IMR-90 (cell line): ENCODE data around the gene ABCD1. TPM values are rescaled to one million over a fixed set of nuclear protein-coding genes. Genes with fewer than 3 reads are reported as not detected.

ENCODE experiments used
- ATAC-seq: fragments of 200-7000 bp; cut with Tn5 transposase; 2 replicates; pipeline ENCODE4 v1.9.1; 2020; ENCODE audit warnings: low read depth, mild to moderate bottlenecking, moderate library complexity
- BruUV-seq: library from RNA; stranded (reverse); fragments of 400-500 nt; replicated peaks from 2 replicates; lab custom pipeline; 2021; lab: Mats Ljungman, UMichigan
- CTCF ChIA-PET: fragments of 300-600 bp; formaldehyde crosslinking; extraction: SDS; loops from one replicate; lab custom pipeline; 2021; ENCODE audit warnings: antibody characterized with exemption; lab: Yijun Ruan, JAX
- POLR2A ChIA-PET: fragments of 300-600 bp; sonication (Branson Sonifier 250); formaldehyde crosslinking; loops from one replicate; lab custom pipeline; 2022; ENCODE audit warnings: antibody characterized with exemption; ENCODE audit not compliant: unreplicated experiment; lab: Charles Lee
- DNase-seq: peaks from one replicate; pipeline ENCODE4 v3.0.0; 2013
- H2AFZ ChIP-seq: replicated peaks from 2 replicates; pipeline ENCODE3; 2013; ENCODE audit warnings: low read length, mild to moderate bottlenecking; ENCODE audit not compliant: poor library complexity
- H2AK5ac ChIP-seq: 2 replicates; pipeline ENCODE4 v1.6.1; 2013; ENCODE audit warnings: low read depth, low read length, inconsistent platforms
- H2AK9ac ChIP-seq: replicated peaks from 2 replicates; pipeline ENCODE3; 2013; ENCODE audit warnings: mild to moderate bottlenecking, low read depth, low read length, moderate library complexity; ENCODE audit not compliant: poor library complexity
- H2BK120ac ChIP-seq: 2 replicates; pipeline ENCODE4 v1.6.1; 2013; ENCODE audit warnings: low read depth, low read length, inconsistent platforms
- H2BK15ac ChIP-seq: 3 replicates; pipeline ENCODE4 v1.6.1; 2013; ENCODE audit warnings: low read depth, low read length, inconsistent platforms
- H2BK20ac ChIP-seq: 2 replicates; pipeline ENCODE4 v1.6.1; 2013; ENCODE audit warnings: low read depth, mild to moderate bottlenecking, inconsistent platforms, low read length, moderate library complexity
- H2BK5ac ChIP-seq: 2 replicates; pipeline ENCODE4 v1.6.1; 2013; ENCODE audit warnings: mild to moderate bottlenecking, low read depth, low read length, inconsistent platforms; ENCODE audit not compliant: poor library complexity, severe bottlenecking
- H3K14ac ChIP-seq: replicated peaks from 2 replicates; pipeline ENCODE4 v1.6.1; 2013; ENCODE audit warnings: low read depth, low read length, inconsistent platforms
- H3K18ac ChIP-seq: 2 replicates; pipeline ENCODE4 v1.6.1; 2013; ENCODE audit warnings: low read depth, low read length, control low read depth
- H3K23ac ChIP-seq: 2 replicates; pipeline ENCODE4 v1.6.1; 2013; ENCODE audit warnings: low read depth, low read length, inconsistent platforms
- H3K27ac ChIP-seq: 2 replicates; pipeline ENCODE4 v1.5.1; 2013; ENCODE audit warnings: mild to moderate bottlenecking, control low read depth, low read length; ENCODE audit not compliant: insufficient read depth
- H3K27me3 ChIP-seq: 2 replicates; pipeline ENCODE4 v1.6.1; 2013; ENCODE audit warnings: low read length; ENCODE audit not compliant: control insufficient read depth, insufficient read depth
- H3K36me3 ChIP-seq: 2 replicates; pipeline ENCODE4 v1.6.1; 2013; ENCODE audit warnings: low read length, mixed read lengths; ENCODE audit not compliant: control insufficient read depth, insufficient read depth
- H3K4ac ChIP-seq: 2 replicates; pipeline ENCODE4 v1.6.1; 2013; ENCODE audit warnings: low read depth, low read length, inconsistent platforms
- H3K4me1 ChIP-seq: 2 replicates; pipeline ENCODE4 v1.6.1; 2013; ENCODE audit warnings: low read length, mixed read lengths; ENCODE audit not compliant: control insufficient read depth, insufficient read depth
- H3K4me2 ChIP-seq: 2 replicates; pipeline ENCODE4 v1.6.1; 2013; ENCODE audit warnings: low read depth, mild to moderate bottlenecking, control low read depth, low read length, moderate library complexity
- H3K4me3 ChIP-seq: 2 replicates; pipeline ENCODE4 v1.5.1; 2013; ENCODE audit warnings: low read depth, mild to moderate bottlenecking, control low read depth, low read length, moderate library complexity; ENCODE audit not compliant: insufficient read depth
- H3K56ac ChIP-seq: 2 replicates; pipeline ENCODE4 v1.6.1; 2013; ENCODE audit warnings: low read length, inconsistent platforms; ENCODE audit not compliant: insufficient read depth; ENCODE audit errors: extremely low read depth
- H3K79me1 ChIP-seq, 2 experiments: 2 replicates each; pipeline ENCODE4 v1.6.1; 2013; ENCODE audit warnings: low read length in 2 of 2, inconsistent platforms in 1 of 2, low read depth in 1 of 2
- H3K9ac ChIP-seq: 2 replicates; pipeline ENCODE4 v1.6.1; 2013; ENCODE audit warnings: low read depth, low read length, control low read depth
- H3K9me1 ChIP-seq: 2 replicates; pipeline ENCODE4 v1.6.1; 2013; ENCODE audit warnings: low read length, inconsistent platforms; ENCODE audit not compliant: insufficient read depth
- H3K9me3 ChIP-seq: 2 replicates; pipeline ENCODE4 v1.6.1; 2013; ENCODE audit warnings: low read length; ENCODE audit not compliant: control insufficient read depth, insufficient read depth
- H4K20me1 ChIP-seq: 2 replicates; pipeline ENCODE4 v1.6.1; 2013; ENCODE audit warnings: low read length, inconsistent platforms; ENCODE audit not compliant: insufficient read depth
- H4K5ac ChIP-seq: 2 replicates; pipeline ENCODE4 v1.6.1; 2013; ENCODE audit warnings: mild to moderate bottlenecking, low read depth, low read length, control low read depth
- H4K8ac ChIP-seq, 2 experiments: 2 replicates each; pipeline ENCODE4 v1.6.1; 2013; ENCODE audit warnings: low read depth in 2 of 2, low read length in 2 of 2, control low read depth in 1 of 2, inconsistent platforms in 1 of 2
- H4K91ac ChIP-seq: 2 replicates; pipeline ENCODE4 v1.6.1; 2013; ENCODE audit warnings: low read depth, low read length, inconsistent platforms; ENCODE audit not compliant: insufficient read depth
- BHLHE40 ChIP-seq: fragments of 150-350 bp; IDR thresholded peaks from 2 replicates; pipeline ENCODE4 v1.6.1; 2016; ENCODE audit warnings: mild to moderate bottlenecking, low read depth, low read length
- CTCF ChIP-seq: conservative IDR thresholded peaks from 2 replicates; pipeline ENCODE4 v1.5.1; 2012; ENCODE audit warnings: mild to moderate bottlenecking, low read depth, low read length, improper control_type of control experiment
- ELK1 ChIP-seq: fragments of 150-350 bp; IDR thresholded peaks from 2 replicates; pipeline ENCODE4 v1.6.1; 2016; ENCODE audit warnings: low read depth, mild to moderate bottlenecking, low read length, moderate library complexity, borderline replicate concordance
- FOS ChIP-seq: fragments of 150-350 bp; IDR thresholded peaks from 2 replicates; pipeline ENCODE4 v1.6.1; 2016; ENCODE audit warnings: low read depth, low read length
- MAFK ChIP-seq: IDR thresholded peaks from 2 replicates; pipeline ENCODE4 v1.6.1; 2012; ENCODE audit warnings: low read depth, low read length, improper control_type of control experiment
- MAZ ChIP-seq: IDR thresholded peaks from 2 replicates; pipeline ENCODE4 v1.6.1; 2012; ENCODE audit warnings: low read depth, mild to moderate bottlenecking, low read length, improper control_type of control experiment, moderate library complexity, borderline replicate concordance
- MXI1 ChIP-seq: IDR thresholded peaks from 2 replicates; pipeline ENCODE4 v1.6.1; 2012; ENCODE audit warnings: low read depth, mild to moderate bottlenecking, low read length, moderate library complexity, borderline replicate concordance
- NFE2L2 ChIP-seq: fragments of 150-350 bp; IDR thresholded peaks from 2 replicates; pipeline ENCODE4 v1.6.1; 2016; ENCODE audit warnings: low read depth, mild to moderate bottlenecking, low read length
- POLR2A ChIP-seq: IDR thresholded peaks from 2 replicates; pipeline ENCODE4 v1.6.1; 2012; ENCODE audit warnings: mild to moderate bottlenecking, low read depth, low read length
- RAD21 ChIP-seq: IDR thresholded peaks from 2 replicates; pipeline ENCODE4 v1.6.1; 2012; ENCODE audit warnings: low read length, improper control_type of control experiment
- RFX5 ChIP-seq: IDR thresholded peaks from 2 replicates; pipeline ENCODE4 v1.8.0; 2012; ENCODE audit warnings: low read depth, mild to moderate bottlenecking, low read length, moderate library complexity
- USF2 ChIP-seq: fragments of 150-350 bp; IDR thresholded peaks from 2 replicates; pipeline ENCODE4 v1.6.1; 2017; ENCODE audit warnings: mild to moderate bottlenecking, antibody characterized with exemption, low read length, low read depth
- WGBS, 2 experiments: methylation state at CpG; one replicate each; pipeline versions ENCODE4 v1.1.5 to v1.1.7; 2013; ENCODE audit warnings: missing lambda C conversion rate in 2 of 2; ENCODE audit not compliant: insufficient read length in 1 of 2; ENCODE audit errors: extremely low coverage in 2 of 2; 5-methylcytosine and 5-hydroxymethylcytosine counted together
- dilution Hi-C: fragments of 300-500 bp; cut with HindIII; formaldehyde crosslinking; loops from one replicate; pipeline ENCODE4 v1.14.3; 2018; ENCODE audit warnings: low sequenced_read_pairs; ENCODE audit not compliant: unreplicated experiment
- in situ Hi-C: fragments of 300-500 bp; cut with MboI; formaldehyde crosslinking; loops from 3 replicates; pipeline ENCODE4 v1.14.3; 2019; ENCODE audit warnings: low sequenced_read_pairs, inconsistent platforms, mixed read lengths
- intact Hi-C: fragments of 100-400 bp; cut with micrococcal nuclease; formaldehyde crosslinking; loops from 2 replicates; pipeline ENCODE4 v1.10.0; 2022
- polyA plus RNA-seq, 3 experiments: library from polyadenylated mRNA; depleted of rRNA; stranded (reverse); fragments of >200 nt; gene quantifications; 2 replicates each; pipeline ENCODE4 v1.2.3, GENCODE V29; 2012; ENCODE audit warnings: low replicate concordance in 1 of 3
- total RNA-seq: library from RNA; depleted of rRNA; stranded (reverse); fragments of >200 nt; gene quantifications from 2 replicates; pipeline ENCODE4 v1.2.3, GENCODE V29; 2012

The ABCD1 gene
- total and polyA plus RNA-seq, 2 of the 4 experiments (the other 2 are of a cell fraction), result 4.3 to 7.0 TPM

- no TSS peak for BruUV-seq
- DNase-seq (no peak), ATAC-seq (no peak)
- no peaks in the 10 kb centered on the region for H3K9me1 ChIP-seq
- TF ChIP-seq MAZ (no peak), POLR2A (no peak), ELK1 (no peak), NFE2L2 (no peak), CTCF (no peak), RFX5 (no peak), MXI1 (no peak), USF2 (no peak), MAFK (no peak), BHLHE40 (no peak), FOS (no peak), RAD21 (no peak)
- H3K23ac ChIP-seq, result no peak overlapping the region
- ChIA-PET CTCF (no interaction called here), POLR2A (no interaction called here)
- no peak overlapping the region for H3K14ac ChIP-seq
- no peak overlapping the region for H3K4me3 ChIP-seq
- no peak overlapping the region for H3K18ac ChIP-seq
- H4K5ac ChIP-seq, result no peak overlapping the region
- WGBS, 2 experiments, result 87% methylated on average over 3 of the region's 12 CpGs; no CpG with 5 or more reads in 1 of the 2 experiments
- no peak overlapping the region for H4K91ac ChIP-seq
- H4K8ac ChIP-seq, result no peak overlapping the region
- no peaks in the 10 kb centered on the region for H3K27me3 ChIP-seq
- no peak overlapping the region for H2BK20ac ChIP-seq
- H3K9me3 ChIP-seq, result no peaks in the 10 kb centered on the region
- H3K4ac ChIP-seq, result no peak overlapping the region
- no peak overlapping the region for H3K9ac ChIP-seq
- H3K56ac ChIP-seq, result no peak overlapping the region
- dilution Hi-C loops, result no loop called here
- intact Hi-C loops, result no loop called here
- H2AK5ac ChIP-seq, result no peak overlapping the region
- peaks cover 17% of the 10 kb centered on the region for H3K36me3 ChIP-seq
- H3K4me2 ChIP-seq, result no peak overlapping the region
- no peak overlapping the region for H2AFZ ChIP-seq
- H3K79me1 ChIP-seq, result no peaks in the 10 kb centered on the region
- in situ Hi-C loops, result no loop called here
- peaks cover 2% of the 10 kb centered on the region; the same call in 1 of the 2 replicates for H3K4me1 ChIP-seq
- no peak overlapping the region for H2BK15ac ChIP-seq
- H2BK120ac ChIP-seq, result no peak overlapping the region
- H2BK5ac ChIP-seq, result no peak overlapping the region
- H2AK9ac ChIP-seq, result no peak overlapping the region
- H4K20me1 ChIP-seq, result no peaks in the 10 kb centered on the region
- no peak overlapping the region for H3K27ac ChIP-seq
Measured at GRCh38 chrX:153701706-153702105, 22.9 kb upstream of the ABCD1 start.
